Measurements from ENCODE around the gene KPNA2. TPM values are rescaled to one million over a fixed set of nuclear protein-coding genes. Genes with fewer than 3 reads are reported as not detected.

KPNA2 gene
- polyA plus RNA-seq, 1 experiment = 151 TPM

GRCh38 chr17:67999291-67999911 lies 36.1 kb upstream of the KPNA2 start:
- H3K27ac ChIP-seq (ENCODE audit: low read depth, low read length) = no peak overlapping the region
- no peaks in the 10 kb centered on the region; the same call in 1 of the 2 replicates for H3K9me3 ChIP-seq (ENCODE audit: control insufficient read depth, insufficient read depth, low read length)
- ChIA-PET POLR2A (no interaction called here), CTCF (no interaction called here)
- H3K4me3 ChIP-seq (ENCODE audit: low read depth, low read length) = no peak overlapping the region
- H3K27me3 ChIP-seq (ENCODE audit: control insufficient read depth, insufficient read depth, low read length) = no peaks in the 10 kb centered on the region
- no peak for DNase-seq (ENCODE audit: low read depth, low spot score)
- no peak for TF ChIP-seq CTCF (IDR thresholded peaks at IDR 0.05; ENCODE audit: low read depth, low read length)

GRCh38 chr17:68004201-68004600 lies 31.3 kb upstream of the KPNA2 start:
- CTCF ChIA-PET = no interaction called here
- no peak for TF ChIP-seq CTCF (IDR thresholded peaks at IDR 0.05; ENCODE audit: low read depth, low read length)
- Histone ChIP-seq H3K9me3 (ENCODE audit: control insufficient read depth, insufficient read depth, low read length) (no peaks in the 10 kb centered on the region; the same call in 1 of the 2 replicates), H3K4me3 (ENCODE audit: low read depth, low read length) (no peak overlapping the region), H3K27me3 (ENCODE audit: control insufficient read depth, insufficient read depth, low read length) (no peaks in the 10 kb centered on the region), H3K27ac (ENCODE audit: low read depth, low read length) (no peak overlapping the region)
- DNase-seq (ENCODE audit: low read depth, low spot score) = no peak
- POLR2A ChIA-PET = no interaction called here

GRCh38 chr17:68006797-68007196 lies 28.7 kb upstream of the KPNA2 start:
- TF ChIP-seq CTCF (IDR thresholded peaks at IDR 0.05; ENCODE audit: low read depth, low read length) = no peak
- Histone ChIP-seq H3K27me3 (ENCODE audit: control insufficient read depth, insufficient read depth, low read length) (no peaks in the 10 kb centered on the region), H3K4me3 (ENCODE audit: low read depth, low read length) (no peak overlapping the region), H3K9me3 (ENCODE audit: control insufficient read depth, insufficient read depth, low read length) (no peaks in the 10 kb centered on the region; the same call in 1 of the 2 replicates), H3K27ac (ENCODE audit: low read depth, low read length) (no peak overlapping the region)
- no peak for DNase-seq (ENCODE audit: low read depth, low spot score)
- ChIA-PET POLR2A (no interaction called here), CTCF (interaction anchor here (1.5 kb wide), 1 partner anchor 166 kb away, joined by 4 read pairs; no protein-coding TSS in a partner anchor)

- ChIA-PET POLR2A (no interaction called here), CTCF (interaction anchor here (0.7 to 1.5 kb wide), 5 partner anchors 9 to 238 kb away, joined by 3 to 8 read pairs (median 3); no protein-coding TSS in a partner anchor)
- H3K27ac ChIP-seq (ENCODE audit: low read depth, low read length) = no peak overlapping the region
- H3K4me3 ChIP-seq (ENCODE audit: low read depth, low read length) = no peak overlapping the region
- DNase-seq (ENCODE audit: low read depth, low spot score) = no peak
- peaks cover 2% of the 10 kb centered on the region for H3K27me3 ChIP-seq (ENCODE audit: control insufficient read depth, insufficient read depth, low read length)
- H3K9me3 ChIP-seq (ENCODE audit: control insufficient read depth, insufficient read depth, low read length) = no peaks in the 10 kb centered on the region
- TF ChIP-seq CTCF (IDR thresholded peaks at IDR 0.05; ENCODE audit: low read depth, low read length) = peak; percentile 57
Measured at GRCh38 chr17:68011199-68011665, 24.3 kb upstream of the KPNA2 start.

DNA sequence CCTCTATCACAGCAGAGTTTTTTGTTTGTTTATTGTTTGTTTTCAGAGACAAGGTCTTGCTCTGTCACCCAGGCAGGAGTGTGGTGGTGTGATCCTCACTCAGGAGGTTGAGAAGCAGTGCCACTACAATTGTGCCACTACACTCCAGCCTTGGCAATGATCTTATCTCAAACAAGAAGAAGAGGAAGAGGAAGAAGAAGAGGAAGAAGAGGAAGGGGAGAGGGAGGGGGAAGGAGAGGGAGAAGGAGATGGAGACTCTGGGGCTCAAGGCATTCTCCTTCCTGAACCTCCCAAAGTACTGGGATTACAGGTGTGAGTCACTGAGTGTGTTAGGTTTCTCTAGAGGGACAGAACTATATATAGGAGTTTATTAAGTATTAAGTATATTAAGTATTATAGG lies 22.1 kb upstream of the KPNA2 start:
- Histone ChIP-seq H3K4me3 (ENCODE audit: low read depth, low read length) (no peak overlapping the region), H3K9me3 (ENCODE audit: control insufficient read depth, insufficient read depth, low read length) (no peaks in the 10 kb centered on the region), H3K27ac (ENCODE audit: low read depth, low read length) (no peak overlapping the region), H3K27me3 (ENCODE audit: control insufficient read depth, insufficient read depth, low read length) (peaks cover 2% of the 10 kb centered on the region)
- no peak for TF ChIP-seq CTCF (IDR thresholded peaks at IDR 0.05; ENCODE audit: low read depth, low read length)
- ChIA-PET CTCF (no interaction called here), POLR2A (no interaction called here)
- no peak for DNase-seq (ENCODE audit: low read depth, low spot score)

Data from AG04450 (cell line).